Fibroblast of upper back skin (primary cell): ENCODE results near the gene FIG4.
A peak's percentile ranks its signal among the peaks of the same experiment; 100 is the strongest.

ENCODE experiments used
- DNase-seq: peaks from one replicate; pipeline ENCODE4 v3.0.0-alpha.2; 2013

Gene FIG4

GRCh38 chr6:109762769-109763441 is 71.8 kb downstream of the FIG4 start:
- DNase-seq: peak; percentile 72

- DNase-seq: no peak
Observed at GRCh38 chr6:109766167-109766566, 75.1 kb downstream of the FIG4 start.

- DNase-seq: peak; percentile 53
Observed at GRCh38 chr6:109767961-109768360, 76.9 kb downstream of the FIG4 start.

GRCh38 chr6:109768485-109768884 is 77.4 kb downstream of the FIG4 start:
- peak; percentile 55 for DNase-seq

GRCh38 chr6:109769213-109769612 is 78.1 kb downstream of the FIG4 start:
- DNase-seq: no peak

- DNase-seq: no peak
Observed at GRCh38 chr6:109770047-109770446, 79.0 kb downstream of the FIG4 start.

- no peak for DNase-seq
Observed at GRCh38 chr6:109770779-109771178, 79.7 kb downstream of the FIG4 start.

GRCh38 chr6:109771939-109772755 is 81.1 kb downstream of the FIG4 start:
- peak; percentile 57 for DNase-seq

- DNase-seq: peak; percentile 91
Observed at GRCh38 chr6:109772883-109773431, 81.9 kb downstream of the FIG4 start.

GRCh38 chr6:109781001-109781400 is 89.9 kb downstream of the FIG4 start:
- DNase-seq: no peak

GRCh38 chr6:109782491-109782999 is 91.4 kb downstream of the FIG4 start:
- DNase-seq: peak; percentile 44

GRCh38 chr6:109783250-109783986 is 92.3 kb downstream of the FIG4 start:
- peak; percentile 31 for DNase-seq

GRCh38 chr6:109787312-109787711 is 96.2 kb downstream of the FIG4 start:
- no peak for DNase-seq

- peak; percentile 33 for DNase-seq
Observed at GRCh38 chr6:109788687-109789086, 97.6 kb downstream of the FIG4 start.

GRCh38 chr6:109790131-109790530 is 99.0 kb downstream of the FIG4 start:
- peak; percentile 84 for DNase-seq

GRCh38 chr6:109791301-109791700 is 100.2 kb downstream of the FIG4 start:
- no peak for DNase-seq

GRCh38 chr6:109793021-109793420 is 101.9 kb downstream of the FIG4 start:
- no peak for DNase-seq

GRCh38 chr6:109793792-109794191 is 102.7 kb downstream of the FIG4 start:
- peak; percentile 97 for DNase-seq

GRCh38 chr6:109794201-109794923 is 103.3 kb downstream of the FIG4 start:
- DNase-seq: peak; percentile 78

GRCh38 chr6:109795994-109796555 is 105.0 kb downstream of the FIG4 start:
- DNase-seq: peak; percentile 67

- DNase-seq: no peak
Observed at GRCh38 chr6:109799129-109799528, 108.0 kb downstream of the FIG4 start.

GRCh38 chr6:109799664-109800063 is 108.6 kb downstream of the FIG4 start:
- DNase-seq: no peak
